Right atrium auricular region (tissue), 2 donors: ENCODE data around the gene WDFY3. TPM values are rescaled to one million over a fixed set of nuclear protein-coding genes. Genes with fewer than 3 reads are reported as not detected.
A peak's percentile ranks its signal among the peaks of the same experiment; 100 is the strongest.

Source experiments
- DNase-seq: peaks from one replicate; pipeline ENCODE4 v3.0.0-alpha.2; 2019; ENCODE audit warnings: low spot score
- H3K27ac ChIP-seq, 2 donors: fragments of 200-600 bp; sonication (generic); 1 replicate in 1 of 2; 2 replicates in 1 of 2; pipeline ENCODE4 v1.5.1; 2016 to 2019
- H3K27me3 ChIP-seq, 2 donors: fragments of 200-600 bp; sonication (generic); one replicate each; pipeline versions ENCODE4 v1.5.1 to v1.6.0; 2017 to 2019
- H3K36me3 ChIP-seq: fragments of 200-600 bp; sonication (generic); one replicate; pipeline ENCODE4 v1.5.1; 2016
- H3K4me1 ChIP-seq, 2 donors: fragments of 200-600 bp; sonication (generic); one replicate each; pipeline versions ENCODE4 v1.5.1 to v1.6.0; 2017 to 2019
- H3K4me3 ChIP-seq, 2 donors: fragments of 200-600 bp; sonication (generic); 1 replicate in 1 of 2; 2 replicates in 1 of 2; pipeline ENCODE4 v1.5.1; 2017 to 2019; ENCODE audit warnings: mild to moderate bottlenecking in 1 of 2, moderate library complexity in 1 of 2
- H3K9me3 ChIP-seq, 2 donors: fragments of 200-600 bp; sonication (generic); one replicate each; pipeline ENCODE4 v1.5.1; 2019
- total RNA-seq, 2 donors: library from RNA; depleted of rRNA; stranded (reverse); fragments of >200 nt; gene quantifications; one replicate each; pipeline ENCODE4 v1.1.0, GENCODE V29; 2016
- TF ChIP-seq, protein P1 (sequence below), 2 donors: fragments of 200-600 bp; sonication (generic); IDR thresholded peaks; one replicate each; pipeline ENCODE4 v1.5.1; 2019; ENCODE audit warnings: antibody characterized with exemption in 2 of 2

Gene WDFY3
- total RNA-seq, 2 donors from 2014 or later: 27.6 to 40.0 TPM

DNA sequence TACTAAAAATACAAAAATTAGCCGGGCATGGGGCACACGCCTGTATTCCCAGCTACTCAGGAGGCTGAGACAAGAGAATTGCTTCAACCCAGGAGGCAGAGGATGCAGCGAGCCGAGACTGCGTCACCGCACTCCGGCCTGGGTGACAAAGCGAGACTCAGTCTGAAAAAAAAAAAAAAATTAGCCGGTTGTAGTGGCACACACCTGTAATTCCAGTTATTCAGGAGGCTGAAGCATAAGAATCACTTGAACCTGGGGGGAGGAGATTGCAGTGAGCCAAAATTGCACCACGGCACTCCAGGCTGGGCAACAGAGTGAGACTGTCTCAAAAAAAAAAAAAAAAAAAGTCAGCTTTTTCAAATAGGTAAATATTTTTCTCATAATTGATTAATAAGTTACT is 71.9 kb downstream of the WDFY3 start:
- no peak for DNase-seq
- H3K4me1 ChIP-seq: no peaks in the 10 kb centered on the region
- no peak overlapping the region for H3K27ac ChIP-seq
- no peaks in the 10 kb centered on the region for H3K9me3 ChIP-seq
- H3K36me3 ChIP-seq: no peaks in the 10 kb centered on the region
- no peak overlapping the region for H3K4me3 ChIP-seq
- no peaks in the 10 kb centered on the region for H3K27me3 ChIP-seq
- TF ChIP-seq, protein P1, sequence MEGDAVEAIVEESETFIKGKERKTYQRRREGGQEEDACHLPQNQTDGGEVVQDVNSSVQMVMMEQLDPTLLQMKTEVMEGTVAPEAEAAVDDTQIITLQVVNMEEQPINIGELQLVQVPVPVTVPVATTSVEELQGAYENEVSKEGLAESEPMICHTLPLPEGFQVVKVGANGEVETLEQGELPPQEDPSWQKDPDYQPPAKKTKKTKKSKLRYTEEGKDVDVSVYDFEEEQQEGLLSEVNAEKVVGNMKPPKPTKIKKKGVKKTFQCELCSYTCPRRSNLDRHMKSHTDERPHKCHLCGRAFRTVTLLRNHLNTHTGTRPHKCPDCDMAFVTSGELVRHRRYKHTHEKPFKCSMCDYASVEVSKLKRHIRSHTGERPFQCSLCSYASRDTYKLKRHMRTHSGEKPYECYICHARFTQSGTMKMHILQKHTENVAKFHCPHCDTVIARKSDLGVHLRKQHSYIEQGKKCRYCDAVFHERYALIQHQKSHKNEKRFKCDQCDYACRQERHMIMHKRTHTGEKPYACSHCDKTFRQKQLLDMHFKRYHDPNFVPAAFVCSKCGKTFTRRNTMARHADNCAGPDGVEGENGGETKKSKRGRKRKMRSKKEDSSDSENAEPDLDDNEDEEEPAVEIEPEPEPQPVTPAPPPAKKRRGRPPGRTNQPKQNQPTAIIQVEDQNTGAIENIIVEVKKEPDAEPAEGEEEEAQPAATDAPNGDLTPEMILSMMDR (IDR thresholded peaks at IDR 0.05): no peak

- TF ChIP-seq, protein P1 (IDR thresholded peaks at IDR 0.05): no peak
- DNase-seq: no peak
- Histone ChIP-seq H3K36me3 (no peaks in the 10 kb centered on the region), H3K27me3 (no peaks in the 10 kb centered on the region), H3K9me3 (no peaks in the 10 kb centered on the region), H3K4me3 (no peak overlapping the region), H3K27ac (no peak overlapping the region), H3K4me1 (peaks cover 0 to 2% of the 10 kb centered on the region in 2 donors)
These were observed 73.5 kb downstream of the WDFY3 start for GRCh38 chr4:84892950-84893349.

- no peaks in the 10 kb centered on the region for H3K9me3 ChIP-seq
- TF ChIP-seq, protein P1 (IDR thresholded peaks at IDR 0.05): no peak
- H3K4me3 ChIP-seq: no peak overlapping the region
- peak overlapping the region in 1 of 2 donors; percentile 23 for H3K27ac ChIP-seq
- H3K36me3 ChIP-seq: no peaks in the 10 kb centered on the region
- DNase-seq: no peak
- peaks cover 0 to 14% of the 10 kb centered on the region in 2 donors for H3K4me1 ChIP-seq
- no peaks in the 10 kb centered on the region for H3K27me3 ChIP-seq
These were observed 78.7 kb downstream of the WDFY3 start for GRCh38 chr4:84887824-84888223.

- TF ChIP-seq, protein P1 (IDR thresholded peaks at IDR 0.05): no peak
- Histone ChIP-seq H3K36me3 (no peaks in the 10 kb centered on the region), H3K4me1 (no peaks in the 10 kb centered on the region), H3K27ac (no peak overlapping the region), H3K4me3 (no peak overlapping the region), H3K9me3 (no peaks in the 10 kb centered on the region), H3K27me3 (no peaks in the 10 kb centered on the region)
- DNase-seq: no peak
These were observed 86.8 kb downstream of the WDFY3 start for GRCh38 chr4:84879651-84880200.

DNA sequence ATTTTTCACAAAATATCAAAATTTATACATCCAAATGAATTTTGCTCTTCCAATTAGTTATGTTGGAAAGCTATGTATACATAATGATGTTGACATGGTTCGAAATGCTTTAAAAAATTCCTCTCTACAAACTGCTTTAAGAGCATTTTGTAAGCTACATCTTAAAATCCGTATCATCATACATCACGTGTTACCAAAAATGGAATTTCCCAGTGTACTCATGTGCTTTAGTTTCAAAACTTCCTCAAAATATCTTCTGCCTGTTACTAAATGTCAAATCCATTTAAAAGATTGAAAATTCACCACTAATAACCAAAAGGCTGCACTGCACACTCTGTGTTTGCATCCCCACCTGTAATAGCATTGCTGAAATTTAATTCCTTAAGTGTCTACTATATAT is 87.9 kb downstream of the WDFY3 start:
- Histone ChIP-seq H3K36me3 (no peaks in the 10 kb centered on the region), H3K4me1 (no peaks in the 10 kb centered on the region), H3K4me3 (no peak overlapping the region), H3K27ac (no peak overlapping the region), H3K9me3 (no peaks in the 10 kb centered on the region), H3K27me3 (no peaks in the 10 kb centered on the region)
- DNase-seq: no peak
- TF ChIP-seq, protein P1 (IDR thresholded peaks at IDR 0.05): no peak

DNA sequence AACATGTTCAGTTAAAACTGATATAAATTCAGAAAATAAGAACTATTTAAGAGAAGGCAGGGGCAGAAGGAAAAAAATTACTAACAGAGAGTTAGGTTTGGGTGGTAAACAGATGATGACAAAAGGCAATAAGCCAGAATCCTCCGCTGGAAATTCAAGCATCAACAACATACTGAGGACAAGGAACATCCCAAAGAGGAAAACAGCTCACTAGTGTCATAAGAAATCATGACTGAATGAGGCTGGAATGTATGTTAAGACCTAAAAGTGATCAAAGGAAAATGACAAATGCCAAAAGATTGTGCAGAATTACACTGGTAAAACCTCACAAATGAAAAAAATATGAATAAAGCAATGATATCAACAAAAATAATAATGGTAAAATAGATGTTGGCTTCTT is 88.4 kb downstream of the WDFY3 start:
- TF ChIP-seq, protein P1 (IDR thresholded peaks at IDR 0.05): no peak
- Histone ChIP-seq H3K4me1 (no peaks in the 10 kb centered on the region), H3K27ac (no peak overlapping the region), H3K27me3 (no peaks in the 10 kb centered on the region), H3K4me3 (no peak overlapping the region), H3K9me3 (no peaks in the 10 kb centered on the region), H3K36me3 (no peaks in the 10 kb centered on the region)
- DNase-seq: no peak
